Smooth muscle cell (in vitro differentiated cells): Measurements from ENCODE around the gene PBRM1. TPM values are rescaled to one million over a fixed set of nuclear protein-coding genes. Genes with fewer than 3 reads are reported as not detected.

Experiments
- DNase-seq: peaks from one replicate; lab custom pipeline; 2025; ENCODE audit not compliant: unreplicated experiment; lab: John Stamatoyannopoulos, UW
- H2AFZ ChIP-seq: fragments of 200-600 bp; sonication (generic); 2 replicates; pipeline ENCODE4 v1.6.0; 2016; ENCODE audit warnings: antibody characterized with exemption, low read depth, mild to moderate bottlenecking
- H3F3A ChIP-seq: fragments of 200-600 bp; sonication (generic); 2 replicates; pipeline ENCODE4 v1.6.0; 2017; ENCODE audit warnings: antibody characterized with exemption, low read depth
- H3K27ac ChIP-seq: fragments of 200-600 bp; sonication (generic); 2 replicates; pipeline ENCODE4 v1.5.1; 2016; ENCODE audit warnings: low read depth, mild to moderate bottlenecking
- H3K27me3 ChIP-seq: fragments of 200-600 bp; sonication (generic); 2 replicates; pipeline ENCODE4 v1.6.1; 2016; ENCODE audit warnings: low read depth, mild to moderate bottlenecking
- H3K36me3 ChIP-seq: fragments of 200-600 bp; sonication (generic); 2 replicates; pipeline ENCODE4 v1.5.1; 2016; ENCODE audit warnings: low read depth
- H3K4me1 ChIP-seq: fragments of 200-600 bp; sonication (generic); 2 replicates; pipeline ENCODE4 v1.5.1; 2016; ENCODE audit warnings: low read depth
- H3K4me2 ChIP-seq: fragments of 200-600 bp; sonication (generic); 2 replicates; pipeline ENCODE4 v1.6.0; 2016; ENCODE audit warnings: mild to moderate bottlenecking
- H3K4me3 ChIP-seq: fragments of 200-600 bp; sonication (generic); 2 replicates; pipeline ENCODE4 v1.5.1; 2016; ENCODE audit warnings: mild to moderate bottlenecking
- H3K79me2 ChIP-seq: fragments of 200-600 bp; sonication (generic); 2 replicates; pipeline ENCODE4 v1.6.0; 2016; ENCODE audit warnings: low read depth, mild to moderate bottlenecking
- H3K9ac ChIP-seq: fragments of 200-600 bp; sonication (generic); 2 replicates; pipeline ENCODE4 v1.6.0; 2016; ENCODE audit warnings: low read depth
- H3K9me3 ChIP-seq: fragments of 200-600 bp; sonication (generic); replicated peaks from 2 replicates; pipeline ENCODE4 v1.5.1; 2016; ENCODE audit warnings: low read depth
- H4K20me1 ChIP-seq: fragments of 200-600 bp; sonication (generic); 2 replicates; pipeline ENCODE4 v1.6.0; 2016; ENCODE audit warnings: low read depth
- WGBS: methylation state at CpG from one replicate; pipeline ENCODE4 v1.1.7; 2016; ENCODE audit warnings: low lambda C conversion rate; 5-methylcytosine and 5-hydroxymethylcytosine counted together
- polyA plus RNA-seq: library from polyadenylated mRNA; unstranded; fragments of >200 nt; fragmentation: Nextera tagmentation; extraction: Ambion mirVana; gene quantifications from 2 replicates; pipeline ENCODE4 v1.2.1, GENCODE V29; 2016
- total RNA-seq: library from RNA; depleted of rRNA; stranded (reverse); fragments of >200 nt; gene quantifications from 2 replicates; pipeline ENCODE4 v1.2.3, GENCODE V29; 2014
- TF ChIP-seq, protein P1 (sequence below): fragments of 200-600 bp; sonication (generic); IDR thresholded peaks from 2 replicates; pipeline ENCODE4 v1.5.1; 2017; ENCODE audit warnings: borderline replicate concordance, mild to moderate bottlenecking, antibody characterized with exemption; ENCODE audit not compliant: insufficient read depth, poor library complexity, severe bottlenecking

The PBRM1 gene
- total and polyA plus RNA-seq, 2 experiments from 2014 or later, result 27.6 to 62.8 TPM

DNA sequence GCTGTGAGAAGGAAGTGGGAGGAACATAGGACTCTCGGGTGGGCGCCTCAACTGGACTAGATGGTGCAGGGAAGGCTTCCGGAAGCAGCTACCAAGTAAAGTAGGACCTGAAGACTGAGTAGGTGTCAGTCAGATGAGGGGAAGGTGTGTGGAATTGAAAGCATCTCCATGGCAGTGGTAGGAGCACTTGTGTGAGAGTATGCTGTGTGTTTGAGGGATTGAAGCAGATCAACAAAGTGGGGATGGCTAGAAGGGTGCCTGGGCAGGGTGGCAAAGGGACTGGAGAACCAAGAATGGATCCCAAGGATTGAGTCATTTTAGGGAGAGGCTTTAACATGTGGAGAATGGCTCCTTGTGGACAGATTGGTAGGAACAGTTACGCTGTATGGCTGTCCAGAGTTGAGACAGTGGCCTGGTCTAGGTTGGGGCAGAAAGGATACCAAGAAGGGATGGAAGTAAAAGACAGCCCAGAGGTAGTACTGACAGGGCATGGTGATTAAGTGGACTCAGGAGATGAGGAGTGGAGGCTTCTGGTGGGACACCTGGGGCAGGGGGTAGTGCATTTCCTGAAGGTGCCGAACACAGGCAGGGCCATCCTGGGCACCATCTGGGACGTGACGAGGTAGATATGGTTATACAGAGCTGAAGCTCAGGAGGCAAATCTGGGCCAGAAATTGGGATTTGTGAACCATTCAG lies 147.8 kb downstream of the PBRM1 start:
- peak overlapping the region; percentile 93 for H3K4me2 ChIP-seq
- H3K9ac ChIP-seq, result peak overlapping the region; percentile 83
- H3K79me2 ChIP-seq, result peaks cover 55% of the 10 kb centered on the region
- H2AFZ ChIP-seq, result no peak overlapping the region
- TF ChIP-seq, protein P1, sequence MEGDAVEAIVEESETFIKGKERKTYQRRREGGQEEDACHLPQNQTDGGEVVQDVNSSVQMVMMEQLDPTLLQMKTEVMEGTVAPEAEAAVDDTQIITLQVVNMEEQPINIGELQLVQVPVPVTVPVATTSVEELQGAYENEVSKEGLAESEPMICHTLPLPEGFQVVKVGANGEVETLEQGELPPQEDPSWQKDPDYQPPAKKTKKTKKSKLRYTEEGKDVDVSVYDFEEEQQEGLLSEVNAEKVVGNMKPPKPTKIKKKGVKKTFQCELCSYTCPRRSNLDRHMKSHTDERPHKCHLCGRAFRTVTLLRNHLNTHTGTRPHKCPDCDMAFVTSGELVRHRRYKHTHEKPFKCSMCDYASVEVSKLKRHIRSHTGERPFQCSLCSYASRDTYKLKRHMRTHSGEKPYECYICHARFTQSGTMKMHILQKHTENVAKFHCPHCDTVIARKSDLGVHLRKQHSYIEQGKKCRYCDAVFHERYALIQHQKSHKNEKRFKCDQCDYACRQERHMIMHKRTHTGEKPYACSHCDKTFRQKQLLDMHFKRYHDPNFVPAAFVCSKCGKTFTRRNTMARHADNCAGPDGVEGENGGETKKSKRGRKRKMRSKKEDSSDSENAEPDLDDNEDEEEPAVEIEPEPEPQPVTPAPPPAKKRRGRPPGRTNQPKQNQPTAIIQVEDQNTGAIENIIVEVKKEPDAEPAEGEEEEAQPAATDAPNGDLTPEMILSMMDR, result no peak
- peak overlapping the region; percentile 84 for H3K27ac ChIP-seq
- DNase-seq, result no peak
- no peaks in the 10 kb centered on the region for H3F3A ChIP-seq
- peaks cover 51% of the 10 kb centered on the region for H4K20me1 ChIP-seq
- WGBS, result 86% methylated on average over 7 of the region's 7 CpGs
- H3K27me3 ChIP-seq, result no peaks in the 10 kb centered on the region
- H3K9me3 ChIP-seq, result no peaks in the 10 kb centered on the region
- peak overlapping the region; percentile 71 for H3K4me3 ChIP-seq
- peaks cover 25% of the 10 kb centered on the region for H3K4me1 ChIP-seq
- H3K36me3 ChIP-seq, result no peaks in the 10 kb centered on the region

DNA sequence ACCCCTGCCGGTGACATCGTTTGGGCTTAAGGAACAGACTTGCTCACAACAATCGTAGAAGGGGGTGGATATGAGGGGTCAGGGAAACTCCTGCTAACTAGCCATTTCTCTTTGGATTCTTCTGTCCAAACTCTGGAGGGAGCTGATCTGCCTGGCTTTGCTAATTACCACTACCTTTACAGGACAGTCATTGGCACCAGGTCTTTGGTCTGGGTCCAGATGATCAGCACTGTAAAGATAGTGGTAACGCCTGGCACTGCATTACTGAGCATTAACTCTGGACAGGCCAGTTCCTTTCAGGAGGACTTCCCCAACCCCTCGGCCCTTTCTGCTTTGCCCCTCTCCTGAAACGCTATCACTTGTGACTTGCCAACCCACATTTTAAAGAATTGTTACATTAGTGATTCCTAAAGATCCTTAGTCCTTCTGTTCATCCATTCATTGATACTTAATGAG lies 148.5 kb downstream of the PBRM1 start:
- Histone ChIP-seq H3K9ac (peak overlapping the region; percentile 83), H4K20me1 (peaks cover 51% of the 10 kb centered on the region), H3K4me3 (peak overlapping the region; percentile 71), H3F3A (no peaks in the 10 kb centered on the region), H3K9me3 (no peaks in the 10 kb centered on the region), H3K27ac (peak overlapping the region; percentile 84), H2AFZ (no peak overlapping the region), H3K27me3 (no peaks in the 10 kb centered on the region), H3K4me1 (peaks cover 30% of the 10 kb centered on the region), H3K4me2 (peak overlapping the region; percentile 93), H3K79me2 (peaks cover 62% of the 10 kb centered on the region), H3K36me3 (no peaks in the 10 kb centered on the region)
- DNase-seq, result no peak
- WGBS, result 15% methylated on average over 6 of the region's 6 CpGs
- TF ChIP-seq, protein P1, result no peak

DNA sequence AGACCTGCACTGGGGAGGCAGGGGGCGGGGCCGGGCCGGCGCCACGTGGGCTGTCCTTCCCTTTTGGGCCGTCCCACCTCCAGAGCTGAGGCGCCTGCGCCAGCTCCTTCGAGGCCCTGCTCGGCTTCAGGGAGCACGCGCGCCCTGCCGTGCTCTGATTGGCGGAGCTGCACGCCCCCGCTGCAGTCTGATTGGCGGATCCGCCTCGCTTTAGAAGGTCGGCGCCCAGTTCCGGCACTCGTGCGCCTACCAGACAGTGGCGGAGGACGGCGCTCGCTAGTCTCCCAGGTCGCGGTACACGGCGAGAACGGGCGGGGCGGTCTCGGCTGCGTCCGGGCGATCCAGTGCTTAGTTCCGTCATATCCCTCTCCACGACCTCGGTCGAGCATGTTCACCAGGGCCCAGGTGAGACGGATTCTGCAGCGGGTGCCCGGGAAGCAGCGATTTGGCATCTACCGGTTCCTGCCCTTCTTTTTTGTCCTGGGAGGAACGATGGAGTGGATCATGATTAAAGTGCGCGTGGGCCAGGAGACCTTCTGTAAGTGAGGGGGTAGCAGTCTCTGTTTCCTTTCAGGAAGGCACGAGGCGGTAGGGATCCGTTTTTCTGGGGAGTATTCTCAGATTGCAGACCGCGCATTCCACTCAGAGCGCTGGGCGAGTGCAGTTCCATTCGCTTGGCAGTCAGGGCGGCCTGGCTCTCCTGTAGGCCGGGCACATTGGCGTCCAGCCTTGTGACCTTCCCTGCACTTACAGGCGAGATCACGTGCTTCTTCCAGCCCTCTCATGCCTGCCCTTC lies 149.1 kb downstream of the PBRM1 start, which contains the start of gene UQCC5:
TSS of gene UQCC5 (plus strand) at position 237 of the 796 bp plus-strand sequence. CDS start at position 388, 151 bp downstream.
- H3K36me3 ChIP-seq, result no peaks in the 10 kb centered on the region
- H3K4me3 ChIP-seq, result peak within 1 kb of the TSS; percentile 71
- peak within 1 kb of the TSS; percentile 84 for H3K27ac ChIP-seq
- peak; percentile 84 for DNase-seq
- H3K9me3 ChIP-seq, result no peaks in the 10 kb centered on the region
- H4K20me1 ChIP-seq, result peaks cover 51% of the 10 kb centered on the region
- H3F3A ChIP-seq, result no peaks in the 10 kb centered on the region
- peak within 1 kb of the TSS; percentile 83 for H3K9ac ChIP-seq
- TF ChIP-seq, protein P1, result no peak
- peaks cover 37% of the 10 kb centered on the region for H3K4me1 ChIP-seq
- WGBS, result under 1% methylated on average over 63 of the region's 65 CpGs
- peak within 1 kb of the TSS; percentile 96 for H3K4me2 ChIP-seq
- H2AFZ ChIP-seq, result no peak within 1 kb of the TSS
- H3K79me2 ChIP-seq, result peaks cover 62% of the 10 kb centered on the region
- H3K27me3 ChIP-seq, result no peaks in the 10 kb centered on the region
